GM12872 (cell line): ENCODE data around the gene FBP1.
A peak's percentile ranks its signal among the peaks of the same experiment; 100 is the strongest.

ENCODE experiments used
- TF ChIP-seq, protein P1 (sequence below): IDR thresholded peaks from 3 replicates; pipeline ENCODE4 v1.5.1; 2011; ENCODE audit warnings: low read depth, mild to moderate bottlenecking, low read length, moderate library complexity; ENCODE audit not compliant: insufficient read depth

Gene FBP1

GRCh38 chr9:94568250-94568889 is 70.9 kb downstream of the FBP1 start:
- TF ChIP-seq, protein P1, sequence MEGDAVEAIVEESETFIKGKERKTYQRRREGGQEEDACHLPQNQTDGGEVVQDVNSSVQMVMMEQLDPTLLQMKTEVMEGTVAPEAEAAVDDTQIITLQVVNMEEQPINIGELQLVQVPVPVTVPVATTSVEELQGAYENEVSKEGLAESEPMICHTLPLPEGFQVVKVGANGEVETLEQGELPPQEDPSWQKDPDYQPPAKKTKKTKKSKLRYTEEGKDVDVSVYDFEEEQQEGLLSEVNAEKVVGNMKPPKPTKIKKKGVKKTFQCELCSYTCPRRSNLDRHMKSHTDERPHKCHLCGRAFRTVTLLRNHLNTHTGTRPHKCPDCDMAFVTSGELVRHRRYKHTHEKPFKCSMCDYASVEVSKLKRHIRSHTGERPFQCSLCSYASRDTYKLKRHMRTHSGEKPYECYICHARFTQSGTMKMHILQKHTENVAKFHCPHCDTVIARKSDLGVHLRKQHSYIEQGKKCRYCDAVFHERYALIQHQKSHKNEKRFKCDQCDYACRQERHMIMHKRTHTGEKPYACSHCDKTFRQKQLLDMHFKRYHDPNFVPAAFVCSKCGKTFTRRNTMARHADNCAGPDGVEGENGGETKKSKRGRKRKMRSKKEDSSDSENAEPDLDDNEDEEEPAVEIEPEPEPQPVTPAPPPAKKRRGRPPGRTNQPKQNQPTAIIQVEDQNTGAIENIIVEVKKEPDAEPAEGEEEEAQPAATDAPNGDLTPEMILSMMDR: no peak

DNA sequence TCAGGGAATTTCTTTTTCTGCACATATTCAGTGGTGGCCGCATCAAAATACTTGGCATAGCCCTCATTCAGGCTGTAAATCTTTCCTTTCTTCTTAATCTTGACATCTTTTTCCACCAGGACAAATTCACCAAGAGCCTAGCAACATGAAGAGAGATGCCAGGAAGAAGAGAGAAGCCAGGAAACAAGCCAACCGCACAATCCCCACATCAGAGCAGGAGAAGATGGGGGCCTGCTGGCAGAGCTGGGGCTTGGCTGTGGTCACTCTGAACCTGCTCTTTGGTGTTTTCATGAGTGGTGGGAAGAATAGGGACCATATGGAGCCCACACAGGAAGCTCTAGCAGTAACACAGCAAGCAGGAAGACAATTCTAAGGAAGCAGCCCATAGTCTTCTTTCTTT is 72.0 kb downstream of the FBP1 start:
- TF ChIP-seq, protein P1: no peak

DNA sequence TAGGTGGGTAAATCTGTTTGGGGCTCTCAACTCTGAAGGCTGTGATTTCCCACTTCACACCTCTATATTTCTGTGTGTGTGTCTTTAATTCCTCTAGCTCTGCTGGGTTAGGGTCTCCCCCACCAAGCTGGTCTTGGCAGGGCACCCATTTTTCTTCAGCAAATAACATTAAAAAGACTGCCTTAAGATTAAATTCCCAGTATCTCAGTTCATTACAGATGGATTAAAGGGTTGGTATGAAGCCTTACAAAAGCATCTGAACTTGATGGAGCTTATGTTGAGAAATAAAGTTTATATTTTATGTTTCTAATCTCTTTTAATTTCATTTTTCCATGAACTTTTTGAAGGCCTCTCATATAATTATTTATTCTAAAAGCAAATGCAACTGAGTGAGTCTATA is 72.8 kb downstream of the FBP1 start:
- TF ChIP-seq, protein P1: no peak

DNA sequence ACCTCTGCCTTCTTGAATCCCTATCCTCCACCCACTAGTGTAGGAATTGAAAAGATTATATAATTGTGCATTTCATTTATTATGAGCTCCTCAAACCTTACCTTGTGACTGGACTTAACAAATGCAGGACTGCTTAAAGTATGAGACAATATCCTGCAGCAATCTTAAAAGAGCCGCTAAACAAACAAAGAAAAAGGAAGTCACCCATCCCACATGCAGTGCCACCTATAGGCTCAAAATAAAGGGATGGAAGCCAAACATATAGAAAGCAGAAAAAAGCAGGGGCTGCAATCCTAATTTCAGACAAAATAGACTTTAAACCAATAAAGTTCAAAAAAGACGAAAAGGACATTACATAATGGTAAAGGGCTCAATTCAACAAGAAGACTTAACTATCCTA is 75.8 kb downstream of the FBP1 start:
- TF ChIP-seq, protein P1: no peak

- TF ChIP-seq, protein P1: no peak
These were observed 79.1 kb downstream of the FBP1 start for GRCh38 chr9:94560237-94560636.

- TF ChIP-seq, protein P1: no peak
These were observed 81.9 kb downstream of the FBP1 start for GRCh38 chr9:94557376-94557775.

- TF ChIP-seq, protein P1: peak; percentile 66
These were observed 84.6 kb downstream of the FBP1 start, which contains the start of gene PCAT7 for GRCh38 chr9:94554439-94555331. Gene PCAT7, plus strand, starts transcription at chr9:94555083.
